Thyroid gland (tissue), 4 donors: Measurements from ENCODE around the gene CACNA1A. TPM values are rescaled to one million over a fixed set of nuclear protein-coding genes. Genes with fewer than 3 reads are reported as not detected.

ENCODE experiments used
- DNase-seq, 2 donors: peaks; one replicate each; pipeline ENCODE4 v3.0.0-alpha.2; 2019
- H3K27ac ChIP-seq, 3 donors: fragments of 200-600 bp; sonication (generic); 1 replicate in 2 of 3; 2 replicates in 1 of 3; pipeline ENCODE4 v1.5.1; 2016 to 2019; ENCODE audit warnings: mild to moderate bottlenecking in 1 of 3, moderate library complexity in 1 of 3
- H3K27me3 ChIP-seq: fragments of 200-600 bp; sonication (generic); one replicate; pipeline ENCODE4 v1.5.1; 2019
- H3K36me3 ChIP-seq, 2 donors: fragments of 200-600 bp; sonication (generic); one replicate each; pipeline ENCODE4 v1.5.1; 2016 to 2019
- H3K4me1 ChIP-seq, 2 donors: fragments of 200-600 bp; sonication (generic); one replicate each; pipeline ENCODE4 v1.5.1; 2017 to 2019
- H3K4me3 ChIP-seq, 3 donors: fragments of 200-600 bp; sonication (generic); replicated peaks in 1 of 3; 1 replicate in 2 of 3; 2 replicates in 1 of 3; pipeline ENCODE4 v1.5.1; 2016; ENCODE audit warnings: mild to moderate bottlenecking in 1 of 3
- H3K9me3 ChIP-seq: fragments of 200-600 bp; sonication (generic); one replicate; pipeline ENCODE4 v1.5.1; 2017
- CTCF ChIP-seq, 6 experiments: fragments of 200-600 bp in 3 of 6; fragments of 450-650 bp in 3 of 6; sonication (generic) in 3 of 6; IDR thresholded peaks; one replicate each; pipeline ENCODE4 v1.5.1; 2016 to 2019; ENCODE audit warnings: antibody characterized with exemption in 6 of 6, mild to moderate bottlenecking in 2 of 6, inconsistent platforms in 1 of 6, moderate library complexity in 1 of 6
- POLR2A ChIP-seq, 2 donors: fragments of 450-650 bp; IDR thresholded peaks; one replicate each; pipeline ENCODE4 v1.6.1; 2017; ENCODE audit warnings: antibody characterized with exemption in 2 of 2, mild to moderate bottlenecking in 2 of 2, moderate library complexity in 1 of 2
- WGBS, 2 donors: methylation state at CpG; one replicate each; pipeline ENCODE4 v1.1.5; 2017; 5-methylcytosine and 5-hydroxymethylcytosine counted together
- intact Hi-C: fragments of 100-400 bp; cut with DNase I; formaldehyde crosslinking; loops from one replicate; pipeline ENCODE4 v1.15.1; 2023
- total RNA-seq, 4 donors: library from RNA; depleted of rRNA; stranded (reverse); fragments of >200 nt; gene quantifications; one replicate each; pipeline ENCODE4 v1.2.3, GENCODE V29; 2016

The CACNA1A gene
- total RNA-seq, 4 donors from 2014 or later = 0.27 to 2.5 (median 0.80) TPM

GRCh38 chr19:13342672-13343071, 163.6 kb downstream of the CACNA1A start:
- H3K4me1 ChIP-seq = no peaks in the 10 kb centered on the region
- no peak overlapping the region for H3K4me3 ChIP-seq
- DNase-seq = no peak
- intact Hi-C loops = no loop called here
- WGBS, 2 donors = 30 to 37% methylated on average over 2 of the region's 2 CpGs
- H3K36me3 ChIP-seq = no peaks in the 10 kb centered on the region
- TF ChIP-seq POLR2A (IDR thresholded peaks at IDR 0.05) (no peak), CTCF (IDR thresholded peaks at IDR 0.05) (no peak)
- H3K27me3 ChIP-seq = no peaks in the 10 kb centered on the region
- H3K9me3 ChIP-seq = no peaks in the 10 kb centered on the region
- H3K27ac ChIP-seq = no peak overlapping the region

GRCh38 chr19:13339869-13340268, 166.4 kb downstream of the CACNA1A start:
- no peak overlapping the region for H3K27ac ChIP-seq
- intact Hi-C loops = no loop called here
- DNase-seq = no peak
- H3K4me1 ChIP-seq = no peaks in the 10 kb centered on the region
- WGBS, 2 donors = 69 to 74% methylated on average over 13 of the region's 13 CpGs
- TF ChIP-seq POLR2A (IDR thresholded peaks at IDR 0.05) = no peak
- TF ChIP-seq CTCF (IDR thresholded peaks at IDR 0.05) = no peak
- no peaks in the 10 kb centered on the region for H3K9me3 ChIP-seq
- H3K4me3 ChIP-seq = no peak overlapping the region
- H3K27me3 ChIP-seq = no peaks in the 10 kb centered on the region
- H3K36me3 ChIP-seq = no peaks in the 10 kb centered on the region

- Histone ChIP-seq H3K4me1 (no peaks in the 10 kb centered on the region), H3K27me3 (no peaks in the 10 kb centered on the region), H3K4me3 (no peak overlapping the region), H3K27ac (no peak overlapping the region), H3K9me3 (no peaks in the 10 kb centered on the region), H3K36me3 (no peaks in the 10 kb centered on the region)
- TF ChIP-seq POLR2A (IDR thresholded peaks at IDR 0.05) = no peak
- no peak for TF ChIP-seq CTCF (IDR thresholded peaks at IDR 0.05)
- no peak for DNase-seq
- intact Hi-C loops = no loop called here
- WGBS, 2 donors = 54 to 66% methylated on average over 3 of the region's 3 CpGs
Measured at GRCh38 chr19:13337181-13337580, 169.1 kb downstream of the CACNA1A start.

- Histone ChIP-seq H3K27ac (no peak overlapping the region), H3K4me1 (no peaks in the 10 kb centered on the region), H3K27me3 (no peaks in the 10 kb centered on the region), H3K36me3 (no peaks in the 10 kb centered on the region), H3K9me3 (no peaks in the 10 kb centered on the region), H3K4me3 (no peak overlapping the region)
- no peak for DNase-seq
- WGBS, 2 donors = 75 to 83% methylated on average over 7 of the region's 7 CpGs
- TF ChIP-seq CTCF (IDR thresholded peaks at IDR 0.05) (no peak), POLR2A (IDR thresholded peaks at IDR 0.05) (no peak)
- intact Hi-C loops = no loop called here
Measured at GRCh38 chr19:13334801-13335481, 171.3 kb downstream of the CACNA1A start.

GRCh38 chr19:13330285-13330684, 176.0 kb downstream of the CACNA1A start:
- Histone ChIP-seq H3K27me3 (no peaks in the 10 kb centered on the region), H3K27ac (no peak overlapping the region), H3K36me3 (no peaks in the 10 kb centered on the region), H3K9me3 (no peaks in the 10 kb centered on the region), H3K4me1 (no peaks in the 10 kb centered on the region), H3K4me3 (no peak overlapping the region)
- 92 to 96% methylated on average over 6 of the region's 6 CpGs for WGBS, 2 donors
- intact Hi-C loops = no loop called here
- DNase-seq = no peak
- no peak for TF ChIP-seq POLR2A (IDR thresholded peaks at IDR 0.05)
- TF ChIP-seq CTCF (IDR thresholded peaks at IDR 0.05) = no peak
